Karpas-422 (cell line): ENCODE data around the gene GABRB1. TPM values are rescaled to one million over a fixed set of nuclear protein-coding genes. Genes with fewer than 3 reads are reported as not detected.

ENCODE experiments used
- DNase-seq: peaks from one replicate; pipeline ENCODE4 v3.0.0-alpha.2; 2015
- H2AFZ ChIP-seq: fragments of 200-600 bp; sonication (generic); 2 replicates; pipeline ENCODE4 v1.6.1; 2014; ENCODE audit warnings: antibody characterized with exemption, low read length, mixed read lengths
- H3K27ac ChIP-seq: fragments of 200-600 bp; sonication (generic); 2 replicates; pipeline ENCODE4 v1.5.1; 2014; ENCODE audit warnings: mild to moderate bottlenecking, low read length, moderate library complexity
- H3K27me3 ChIP-seq: fragments of 200-600 bp; sonication (generic); 2 replicates; pipeline ENCODE4 v1.6.1; 2014; ENCODE audit warnings: low read length, mixed read lengths
- H3K36me3 ChIP-seq: fragments of 200-600 bp; sonication (generic); 2 replicates; pipeline ENCODE4 v1.6.1; 2014; ENCODE audit warnings: low read length, mixed read lengths; ENCODE audit not compliant: insufficient read depth
- H3K4me1 ChIP-seq: fragments of 200-600 bp; sonication (generic); 2 replicates; pipeline ENCODE4 v1.6.1; 2014; ENCODE audit warnings: mild to moderate bottlenecking, low read length, mixed read lengths
- H3K4me2 ChIP-seq: fragments of 200-600 bp; sonication (generic); 2 replicates; pipeline ENCODE4 v1.6.1; 2014; ENCODE audit warnings: low read length, low read depth, mild to moderate bottlenecking; ENCODE audit not compliant: poor library complexity, severe bottlenecking
- H3K4me3 ChIP-seq: fragments of 200-600 bp; sonication (generic); 2 replicates; pipeline ENCODE4 v1.5.1; 2014; ENCODE audit warnings: mild to moderate bottlenecking, antibody characterized with exemption, low read length, mixed read lengths
- H3K79me2 ChIP-seq: fragments of 200-600 bp; sonication (generic); 2 replicates; pipeline ENCODE4 v1.6.1; 2014; ENCODE audit warnings: mild to moderate bottlenecking, low read length, mixed read lengths
- H3K9ac ChIP-seq: fragments of 200-600 bp; sonication (generic); 2 replicates; pipeline ENCODE4 v1.6.0; 2014; ENCODE audit warnings: low read length
- H3K9me2 ChIP-seq: fragments of 200-600 bp; sonication (generic), shearing (Covaris generic); replicated peaks from 2 replicates; pipeline ENCODE4 v1.6.0; 2014; ENCODE audit warnings: mild to moderate bottlenecking, low read length, moderate library complexity; ENCODE audit not compliant: insufficient read depth
- H3K9me3 ChIP-seq: fragments of 300-700, 200-600 bp; sonication (generic); 2 replicates; pipeline ENCODE4 v1.6.1; 2014; ENCODE audit warnings: low read length, mixed read lengths
- H4K20me1 ChIP-seq: fragments of 200-600 bp; sonication (generic); 2 replicates; pipeline ENCODE4 v1.6.1; 2014; ENCODE audit warnings: mild to moderate bottlenecking, antibody characterized with exemption, low read length, low read depth; ENCODE audit not compliant: insufficient read depth
- total RNA-seq: library from RNA; depleted of rRNA; stranded (reverse); fragments of >200 nt; shearing (Covaris generic); gene quantifications from 2 replicates; pipeline ENCODE4 v1.2.3, GENCODE V29; 2014; ENCODE audit warnings: low replicate concordance

The GABRB1 gene
- total RNA-seq, 1 experiment from 2014 or later: not detected

GRCh38 chr4:47410271-47410670 is 378.9 kb downstream of the GABRB1 start:
- no peaks in the 10 kb centered on the region for H3K36me3 ChIP-seq
- no peaks in the 10 kb centered on the region for H4K20me1 ChIP-seq
- H3K4me1 ChIP-seq: peaks cover 13% of the 10 kb centered on the region
- H3K27ac ChIP-seq: no peak overlapping the region
- no peak overlapping the region for H3K4me3 ChIP-seq
- no peaks in the 10 kb centered on the region for H3K79me2 ChIP-seq
- H3K4me2 ChIP-seq: no peak overlapping the region
- H3K27me3 ChIP-seq: no peaks in the 10 kb centered on the region
- H3K9me3 ChIP-seq: no peaks in the 10 kb centered on the region
- no peak overlapping the region for H2AFZ ChIP-seq
- H3K9ac ChIP-seq: no peak overlapping the region
- H3K9me2 ChIP-seq: no peaks in the 10 kb centered on the region
- no peak for DNase-seq

GRCh38 chr4:47413521-47413920 is 382.2 kb downstream of the GABRB1 start:
- no peak overlapping the region for H3K4me3 ChIP-seq
- no peak overlapping the region for H3K27ac ChIP-seq
- no peak for DNase-seq
- H3K9ac ChIP-seq: no peak overlapping the region
- H3K36me3 ChIP-seq: no peaks in the 10 kb centered on the region
- H3K9me2 ChIP-seq: no peaks in the 10 kb centered on the region
- H3K4me1 ChIP-seq: peaks cover 13% of the 10 kb centered on the region
- no peaks in the 10 kb centered on the region for H3K9me3 ChIP-seq
- peak overlapping the region; percentile 32; the same call in 1 of the 2 replicates for H2AFZ ChIP-seq
- no peaks in the 10 kb centered on the region for H3K79me2 ChIP-seq
- H3K27me3 ChIP-seq: no peaks in the 10 kb centered on the region
- no peaks in the 10 kb centered on the region for H4K20me1 ChIP-seq
- peak overlapping the region; percentile 33 for H3K4me2 ChIP-seq

- no peaks in the 10 kb centered on the region for H3K9me3 ChIP-seq
- no peaks in the 10 kb centered on the region for H3K36me3 ChIP-seq
- no peaks in the 10 kb centered on the region for H3K27me3 ChIP-seq
- H2AFZ ChIP-seq: no peak overlapping the region
- no peak overlapping the region for H3K4me2 ChIP-seq
- H3K9ac ChIP-seq: no peak overlapping the region
- peaks cover 13% of the 10 kb centered on the region for H3K4me1 ChIP-seq
- H3K79me2 ChIP-seq: no peaks in the 10 kb centered on the region
- H3K9me2 ChIP-seq: no peaks in the 10 kb centered on the region
- DNase-seq: no peak
- H3K4me3 ChIP-seq: no peak overlapping the region
- no peak overlapping the region for H3K27ac ChIP-seq
- no peaks in the 10 kb centered on the region for H4K20me1 ChIP-seq
These were observed 384.4 kb downstream of the GABRB1 start for GRCh38 chr4:47415719-47416118.

DNA sequence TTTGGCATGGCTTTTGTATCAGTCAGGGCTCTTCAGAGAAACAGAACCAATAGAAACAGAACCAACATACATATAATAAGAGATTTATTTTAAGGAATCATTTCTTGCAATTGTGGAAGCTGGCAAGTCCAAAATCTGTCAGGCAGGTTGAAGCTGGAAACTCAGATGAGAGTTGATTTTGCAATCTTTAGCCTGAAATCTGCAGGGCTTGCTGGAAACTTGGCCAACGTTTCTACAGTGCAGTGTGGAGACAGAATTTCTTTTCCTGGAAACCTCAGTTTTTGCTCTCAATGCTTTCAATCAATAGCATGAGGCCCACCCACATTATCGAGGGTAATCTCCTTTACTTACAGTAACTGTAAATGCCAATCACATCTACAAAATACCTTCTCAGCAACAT is 386.8 kb downstream of the GABRB1 start:
- H4K20me1 ChIP-seq: no peaks in the 10 kb centered on the region
- H3K79me2 ChIP-seq: no peaks in the 10 kb centered on the region
- no peak overlapping the region for H3K9ac ChIP-seq
- no peak overlapping the region for H3K4me3 ChIP-seq
- peaks cover 9% of the 10 kb centered on the region for H3K4me1 ChIP-seq
- H3K36me3 ChIP-seq: no peaks in the 10 kb centered on the region
- H3K9me2 ChIP-seq: no peaks in the 10 kb centered on the region
- no peaks in the 10 kb centered on the region for H3K9me3 ChIP-seq
- H3K27ac ChIP-seq: no peak overlapping the region
- DNase-seq: no peak
- no peak overlapping the region for H2AFZ ChIP-seq
- no peaks in the 10 kb centered on the region for H3K27me3 ChIP-seq
- H3K4me2 ChIP-seq: no peak overlapping the region

DNA sequence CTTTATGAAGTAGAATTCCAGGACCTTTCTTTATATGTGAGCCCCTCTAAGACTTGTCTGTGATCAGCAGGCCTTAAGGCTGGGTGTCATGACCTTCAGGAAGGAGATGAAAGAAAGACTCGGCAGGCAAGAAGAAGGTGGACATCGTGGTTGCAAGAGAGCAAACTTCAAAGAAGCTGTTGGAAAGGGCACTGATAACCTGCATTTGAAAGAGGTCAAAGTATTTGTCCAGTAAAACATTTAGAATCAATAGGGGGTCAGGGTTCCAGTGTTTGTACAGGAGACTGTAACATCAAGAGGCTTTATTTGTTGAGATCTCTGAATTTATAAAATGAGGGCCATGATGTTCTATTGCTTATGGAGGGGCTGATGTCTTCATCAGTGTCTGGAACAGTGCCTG is 387.9 kb downstream of the GABRB1 start:
- no peaks in the 10 kb centered on the region for H4K20me1 ChIP-seq
- H3K27me3 ChIP-seq: no peaks in the 10 kb centered on the region
- H3K9ac ChIP-seq: no peak overlapping the region
- no peak overlapping the region for H3K4me3 ChIP-seq
- no peaks in the 10 kb centered on the region for H3K4me1 ChIP-seq
- H3K9me3 ChIP-seq: no peaks in the 10 kb centered on the region
- no peak for DNase-seq
- H3K36me3 ChIP-seq: no peaks in the 10 kb centered on the region
- H3K79me2 ChIP-seq: no peaks in the 10 kb centered on the region
- H3K27ac ChIP-seq: no peak overlapping the region
- H3K4me2 ChIP-seq: no peak overlapping the region
- no peaks in the 10 kb centered on the region for H3K9me2 ChIP-seq
- H2AFZ ChIP-seq: no peak overlapping the region

DNA sequence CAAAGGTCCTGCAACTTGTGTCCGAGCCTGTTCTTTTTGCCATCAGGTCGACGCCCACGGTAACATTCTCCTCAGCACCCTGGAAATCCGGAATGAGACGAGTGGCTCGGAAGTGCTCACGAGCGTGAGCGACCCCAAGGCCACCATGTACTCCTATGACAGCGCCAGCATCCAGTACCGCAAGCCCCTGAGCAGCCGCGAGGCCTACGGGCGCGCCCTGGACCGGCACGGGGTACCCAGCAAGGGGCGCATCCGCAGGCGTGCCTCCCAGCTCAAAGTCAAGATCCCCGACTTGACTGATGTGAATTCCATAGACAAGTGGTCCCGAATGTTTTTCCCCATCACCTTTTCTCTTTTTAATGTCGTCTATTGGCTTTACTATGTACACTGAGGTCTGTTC is 394.3 kb downstream of the GABRB1 start:
- DNase-seq: no peak
- Histone ChIP-seq H4K20me1 (no peaks in the 10 kb centered on the region), H3K4me1 (no peaks in the 10 kb centered on the region), H3K36me3 (no peaks in the 10 kb centered on the region), H3K9ac (no peak overlapping the region), H3K79me2 (no peaks in the 10 kb centered on the region), H2AFZ (no peak overlapping the region), H3K4me2 (no peak overlapping the region), H3K27me3 (no peaks in the 10 kb centered on the region; the same call in 1 of the 2 replicates), H3K9me2 (no peaks in the 10 kb centered on the region), H3K9me3 (no peaks in the 10 kb centered on the region), H3K27ac (no peak overlapping the region), H3K4me3 (no peak overlapping the region)

DNA sequence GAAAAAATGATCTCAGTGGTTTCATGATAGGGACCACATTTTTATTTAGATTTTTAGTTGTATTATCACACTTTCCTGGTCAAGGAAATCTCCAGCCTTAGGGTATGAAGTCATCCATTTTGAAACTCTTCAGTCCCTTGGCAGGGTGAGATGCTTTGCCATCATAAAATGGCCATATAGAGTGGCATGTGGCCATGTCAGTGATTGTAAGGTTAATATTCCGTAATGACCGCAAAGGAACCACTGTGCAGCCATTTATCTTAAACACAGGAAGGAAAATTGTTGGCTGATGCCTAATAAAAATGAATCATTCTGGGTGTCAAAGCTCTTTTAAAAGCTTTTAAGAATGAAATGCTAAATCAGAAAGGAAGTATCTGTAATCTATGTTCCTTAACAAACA is 396.6 kb downstream of the GABRB1 start:
- Histone ChIP-seq H3K4me2 (no peak overlapping the region), H3K9me2 (no peaks in the 10 kb centered on the region), H3K9ac (no peak overlapping the region), H3K36me3 (no peaks in the 10 kb centered on the region), H3K4me3 (no peak overlapping the region), H3K27ac (no peak overlapping the region), H2AFZ (no peak overlapping the region), H3K27me3 (no peaks in the 10 kb centered on the region; the same call in 1 of the 2 replicates), H3K79me2 (no peaks in the 10 kb centered on the region), H4K20me1 (no peaks in the 10 kb centered on the region), H3K9me3 (no peaks in the 10 kb centered on the region), H3K4me1 (no peaks in the 10 kb centered on the region)
- DNase-seq: no peak

GRCh38 chr4:47432749-47433148 is 401.4 kb downstream of the GABRB1 start:
- H3K36me3 ChIP-seq: no peaks in the 10 kb centered on the region
- no peaks in the 10 kb centered on the region for H3K4me1 ChIP-seq
- no peak overlapping the region for H3K4me2 ChIP-seq
- no peak overlapping the region for H2AFZ ChIP-seq
- no peaks in the 10 kb centered on the region; the same call in 1 of the 2 replicates for H3K27me3 ChIP-seq
- H3K9ac ChIP-seq: no peak overlapping the region
- no peaks in the 10 kb centered on the region for H3K79me2 ChIP-seq
- H3K9me3 ChIP-seq: no peaks in the 10 kb centered on the region
- H3K4me3 ChIP-seq: no peak overlapping the region
- no peaks in the 10 kb centered on the region for H4K20me1 ChIP-seq
- H3K27ac ChIP-seq: no peak overlapping the region
- H3K9me2 ChIP-seq: no peaks in the 10 kb centered on the region
- no peak for DNase-seq

- no peak overlapping the region for H3K4me3 ChIP-seq
- H3K27ac ChIP-seq: no peak overlapping the region
- no peaks in the 10 kb centered on the region for H3K27me3 ChIP-seq
- no peaks in the 10 kb centered on the region for H3K79me2 ChIP-seq
- H3K4me2 ChIP-seq: no peak overlapping the region
- no peak for DNase-seq
- no peak overlapping the region for H2AFZ ChIP-seq
- no peaks in the 10 kb centered on the region for H4K20me1 ChIP-seq
- no peaks in the 10 kb centered on the region for H3K9me2 ChIP-seq
- H3K9ac ChIP-seq: no peak overlapping the region
- H3K9me3 ChIP-seq: no peaks in the 10 kb centered on the region
- no peaks in the 10 kb centered on the region for H3K4me1 ChIP-seq
- H3K36me3 ChIP-seq: no peaks in the 10 kb centered on the region
These were observed 403.6 kb downstream of the GABRB1 start for GRCh38 chr4:47434931-47435330.
